IMR-90 (cell line): ENCODE measurements around the gene NT5C3B. TPM values are rescaled to one million over a fixed set of nuclear protein-coding genes. Genes with fewer than 3 reads are reported as not detected.
A peak's percentile ranks its signal among the peaks of the same experiment; 100 is the strongest.

Experiments
- ATAC-seq: fragments of 200-7000 bp; cut with Tn5 transposase; 2 replicates; pipeline ENCODE4 v1.9.1; 2020; ENCODE audit warnings: low read depth, mild to moderate bottlenecking, moderate library complexity
- BruUV-seq: library from RNA; stranded (reverse); fragments of 400-500 nt; replicated peaks from 2 replicates; lab custom pipeline; 2021; lab: Mats Ljungman, UMichigan
- CTCF ChIA-PET: fragments of 300-600 bp; formaldehyde crosslinking; extraction: SDS; loops from one replicate; lab custom pipeline; 2021; ENCODE audit warnings: antibody characterized with exemption; lab: Yijun Ruan, JAX
- POLR2A ChIA-PET: fragments of 300-600 bp; sonication (Branson Sonifier 250); formaldehyde crosslinking; loops from one replicate; lab custom pipeline; 2022; ENCODE audit warnings: antibody characterized with exemption; ENCODE audit not compliant: unreplicated experiment; lab: Charles Lee
- DNase-seq: peaks from one replicate; pipeline ENCODE4 v3.0.0; 2013
- H2AFZ ChIP-seq: replicated peaks from 2 replicates; pipeline ENCODE3; 2013; ENCODE audit warnings: low read length, mild to moderate bottlenecking; ENCODE audit not compliant: poor library complexity
- H2AK5ac ChIP-seq: 2 replicates; pipeline ENCODE4 v1.6.1; 2013; ENCODE audit warnings: low read depth, low read length, inconsistent platforms
- H2AK9ac ChIP-seq: replicated peaks from 2 replicates; pipeline ENCODE3; 2013; ENCODE audit warnings: mild to moderate bottlenecking, low read depth, low read length, moderate library complexity; ENCODE audit not compliant: poor library complexity
- H2BK120ac ChIP-seq: 2 replicates; pipeline ENCODE4 v1.6.1; 2013; ENCODE audit warnings: low read depth, low read length, inconsistent platforms
- H2BK15ac ChIP-seq: 3 replicates; pipeline ENCODE4 v1.6.1; 2013; ENCODE audit warnings: low read depth, low read length, inconsistent platforms
- H2BK20ac ChIP-seq: 2 replicates; pipeline ENCODE4 v1.6.1; 2013; ENCODE audit warnings: low read depth, mild to moderate bottlenecking, inconsistent platforms, low read length, moderate library complexity
- H2BK5ac ChIP-seq: 2 replicates; pipeline ENCODE4 v1.6.1; 2013; ENCODE audit warnings: mild to moderate bottlenecking, low read depth, low read length, inconsistent platforms; ENCODE audit not compliant: poor library complexity, severe bottlenecking
- H3K14ac ChIP-seq: replicated peaks from 2 replicates; pipeline ENCODE4 v1.6.1; 2013; ENCODE audit warnings: low read depth, low read length, inconsistent platforms
- H3K18ac ChIP-seq: 2 replicates; pipeline ENCODE4 v1.6.1; 2013; ENCODE audit warnings: low read depth, low read length, control low read depth
- H3K23ac ChIP-seq: 2 replicates; pipeline ENCODE4 v1.6.1; 2013; ENCODE audit warnings: low read depth, low read length, inconsistent platforms
- H3K27ac ChIP-seq: 2 replicates; pipeline ENCODE4 v1.5.1; 2013; ENCODE audit warnings: mild to moderate bottlenecking, control low read depth, low read length; ENCODE audit not compliant: insufficient read depth
- H3K27me3 ChIP-seq: 2 replicates; pipeline ENCODE4 v1.6.1; 2013; ENCODE audit warnings: low read length; ENCODE audit not compliant: control insufficient read depth, insufficient read depth
- H3K36me3 ChIP-seq: 2 replicates; pipeline ENCODE4 v1.6.1; 2013; ENCODE audit warnings: low read length, mixed read lengths; ENCODE audit not compliant: control insufficient read depth, insufficient read depth
- H3K4ac ChIP-seq: 2 replicates; pipeline ENCODE4 v1.6.1; 2013; ENCODE audit warnings: low read depth, low read length, inconsistent platforms
- H3K4me1 ChIP-seq: 2 replicates; pipeline ENCODE4 v1.6.1; 2013; ENCODE audit warnings: low read length, mixed read lengths; ENCODE audit not compliant: control insufficient read depth, insufficient read depth
- H3K4me2 ChIP-seq: 2 replicates; pipeline ENCODE4 v1.6.1; 2013; ENCODE audit warnings: low read depth, mild to moderate bottlenecking, control low read depth, low read length, moderate library complexity
- H3K4me3 ChIP-seq: 2 replicates; pipeline ENCODE4 v1.5.1; 2013; ENCODE audit warnings: low read depth, mild to moderate bottlenecking, control low read depth, low read length, moderate library complexity; ENCODE audit not compliant: insufficient read depth
- H3K56ac ChIP-seq: 2 replicates; pipeline ENCODE4 v1.6.1; 2013; ENCODE audit warnings: low read length, inconsistent platforms; ENCODE audit not compliant: insufficient read depth; ENCODE audit errors: extremely low read depth
- H3K79me1 ChIP-seq, 2 experiments: 2 replicates each; pipeline ENCODE4 v1.6.1; 2013; ENCODE audit warnings: low read length in 2 of 2, inconsistent platforms in 1 of 2, low read depth in 1 of 2
- H3K9ac ChIP-seq: 2 replicates; pipeline ENCODE4 v1.6.1; 2013; ENCODE audit warnings: low read depth, low read length, control low read depth
- H3K9me1 ChIP-seq: 2 replicates; pipeline ENCODE4 v1.6.1; 2013; ENCODE audit warnings: low read length, inconsistent platforms; ENCODE audit not compliant: insufficient read depth
- H3K9me3 ChIP-seq: 2 replicates; pipeline ENCODE4 v1.6.1; 2013; ENCODE audit warnings: low read length; ENCODE audit not compliant: control insufficient read depth, insufficient read depth
- H4K20me1 ChIP-seq: 2 replicates; pipeline ENCODE4 v1.6.1; 2013; ENCODE audit warnings: low read length, inconsistent platforms; ENCODE audit not compliant: insufficient read depth
- H4K5ac ChIP-seq: 2 replicates; pipeline ENCODE4 v1.6.1; 2013; ENCODE audit warnings: mild to moderate bottlenecking, low read depth, low read length, control low read depth
- H4K8ac ChIP-seq, 2 experiments: 2 replicates each; pipeline ENCODE4 v1.6.1; 2013; ENCODE audit warnings: low read depth in 2 of 2, low read length in 2 of 2, control low read depth in 1 of 2, inconsistent platforms in 1 of 2
- H4K91ac ChIP-seq: 2 replicates; pipeline ENCODE4 v1.6.1; 2013; ENCODE audit warnings: low read depth, low read length, inconsistent platforms; ENCODE audit not compliant: insufficient read depth
- CEBPB ChIP-seq: IDR thresholded peaks from 2 replicates; pipeline ENCODE4 v1.6.1; 2012; ENCODE audit warnings: low read depth, low read length, improper control_type of control experiment
- MAZ ChIP-seq: IDR thresholded peaks from 2 replicates; pipeline ENCODE4 v1.6.1; 2012; ENCODE audit warnings: low read depth, mild to moderate bottlenecking, low read length, improper control_type of control experiment, moderate library complexity, borderline replicate concordance
- MXI1 ChIP-seq: IDR thresholded peaks from 2 replicates; pipeline ENCODE4 v1.6.1; 2012; ENCODE audit warnings: low read depth, mild to moderate bottlenecking, low read length, moderate library complexity, borderline replicate concordance
- RFX5 ChIP-seq: IDR thresholded peaks from 2 replicates; pipeline ENCODE4 v1.8.0; 2012; ENCODE audit warnings: low read depth, mild to moderate bottlenecking, low read length, moderate library complexity
- WGBS, 2 experiments: methylation state at CpG; one replicate each; pipeline versions ENCODE4 v1.1.5 to v1.1.7; 2013; ENCODE audit warnings: missing lambda C conversion rate in 2 of 2; ENCODE audit not compliant: insufficient read length in 1 of 2; ENCODE audit errors: extremely low coverage in 2 of 2; 5-methylcytosine and 5-hydroxymethylcytosine counted together
- dilution Hi-C: fragments of 300-500 bp; cut with HindIII; formaldehyde crosslinking; loops from one replicate; pipeline ENCODE4 v1.14.3; 2018; ENCODE audit warnings: low sequenced_read_pairs; ENCODE audit not compliant: unreplicated experiment
- in situ Hi-C: fragments of 300-500 bp; cut with MboI; formaldehyde crosslinking; loops from 3 replicates; pipeline ENCODE4 v1.14.3; 2019; ENCODE audit warnings: low sequenced_read_pairs, inconsistent platforms, mixed read lengths
- intact Hi-C: fragments of 100-400 bp; cut with micrococcal nuclease; formaldehyde crosslinking; loops from 2 replicates; pipeline ENCODE4 v1.10.0; 2022
- polyA plus RNA-seq, 3 experiments: library from polyadenylated mRNA; depleted of rRNA; stranded (reverse); fragments of >200 nt; gene quantifications; 2 replicates each; pipeline ENCODE4 v1.2.3, GENCODE V29; 2012; ENCODE audit warnings: low replicate concordance in 1 of 3
- total RNA-seq: library from RNA; depleted of rRNA; stranded (reverse); fragments of >200 nt; gene quantifications from 2 replicates; pipeline ENCODE4 v1.2.3, GENCODE V29; 2012

NT5C3B gene
- total and polyA plus RNA-seq, 2 of the 4 experiments (the other 2 are of a cell fraction) = 59.9 to 92.7 TPM

DNA sequence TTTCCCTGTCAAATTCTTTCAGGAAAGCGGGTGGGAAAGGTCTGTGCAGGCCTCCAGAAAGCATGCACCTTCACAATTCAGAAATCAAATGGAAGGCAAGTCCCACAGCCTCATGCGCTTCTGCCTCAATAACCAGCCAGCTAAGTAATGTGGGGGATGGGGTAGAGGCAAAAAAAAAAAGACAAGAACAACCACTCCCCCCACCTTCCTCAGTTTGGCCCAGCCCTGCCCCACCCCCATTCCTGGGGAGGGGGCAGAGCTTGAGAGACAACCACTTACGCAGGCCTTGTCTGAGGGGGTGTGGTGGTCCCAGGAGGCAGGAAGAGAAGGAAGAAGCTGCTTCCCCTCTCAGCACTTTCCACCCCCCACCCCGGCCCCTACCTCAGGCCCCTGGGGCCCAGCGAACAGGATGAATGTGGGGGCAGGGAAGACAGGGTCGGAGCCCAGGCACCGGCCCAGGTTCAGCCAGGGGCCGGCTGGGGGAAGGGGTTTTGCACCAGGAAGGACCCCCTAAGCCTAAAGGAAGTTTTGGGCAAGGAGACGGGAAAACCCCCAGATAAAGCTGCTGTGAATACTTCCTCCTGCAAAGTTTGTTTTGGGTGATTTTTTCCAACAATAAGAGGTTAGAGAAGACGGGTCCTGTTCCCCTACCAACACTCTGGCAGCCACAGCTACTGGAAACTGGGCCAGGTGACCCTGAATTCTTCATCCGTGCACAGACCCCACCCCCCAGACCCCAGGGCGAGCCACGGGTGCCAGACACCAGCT lies 50.8 kb downstream of the NT5C3B start:
- Histone ChIP-seq H2AFZ (peak overlapping the region; percentile 80), H3K4me3 (peak overlapping the region; percentile 55), H3K27ac (peak overlapping the region; percentile 26), H3K18ac (peak overlapping the region; percentile 28; the same call in 1 of the 2 replicates), H3K9ac (peak overlapping the region; percentile 66), H3K27me3 (0 out of 2 replicates have a peak, but pooled peaks cover 2% of the 10 kb centered on the region), H3K79me1 (peaks cover 6 to 43% of the 10 kb centered on the region in 2 experiments; a peak in 3 of 4 replicates), H3K4me1 (peaks cover 22% of the 10 kb centered on the region), H4K5ac (peak overlapping the region; percentile 72), H3K36me3 (0 out of 2 replicates have a peak, but pooled peaks cover 2% of the 10 kb centered on the region), H2BK20ac (no peak overlapping the region), H4K20me1 (peaks cover 16% of the 10 kb centered on the region; the same call in 1 of the 2 replicates), H3K9me1 (0 out of 2 replicates have a peak, but pooled peaks cover 2% of the 10 kb centered on the region), H3K4me2 (peak overlapping the region; percentile 97), H4K91ac (peak overlapping the region; percentile 56; the same call in 1 of the 2 replicates), H4K8ac (peak overlapping the region in 1 of 2 experiments; percentile 56; a peak in 1 of 4 replicates), H3K56ac (no peak overlapping the region), H3K4ac (peak overlapping the region; percentile 45), H2AK5ac (peak overlapping the region; percentile 51; the same call in 1 of the 2 replicates), H2BK5ac (no peak overlapping the region), H3K23ac (peak overlapping the region; percentile 12; the same call in 1 of the 2 replicates), H2AK9ac (peak overlapping the region; percentile 94), H3K14ac (peak overlapping the region; percentile 85), H2BK120ac (peak overlapping the region; percentile 32), H3K9me3 (no peaks in the 10 kb centered on the region), H2BK15ac (peak overlapping the region; percentile 47; the same call in 2 of the 3 replicates)
- ATAC-seq (no peak), DNase-seq (no peak)
- POLR2A ChIA-PET = no interaction called here
- in situ Hi-C loops = no loop called here
- WGBS, 2 experiments = no CpG with 5 or more reads among the region's 13 CpGs
- no TSS peak for BruUV-seq
- CTCF ChIA-PET = interaction anchor here (0.9 kb wide), 1 partner anchor 25 kb away, joined by 3 read pairs; no protein-coding TSS in a partner anchor
- no peak for TF ChIP-seq MXI1
- TF ChIP-seq RFX5 = no peak
- no peak for TF ChIP-seq CEBPB
- TF ChIP-seq MAZ = peak; percentile 78; the same call in 1 of the 2 replicates
- intact Hi-C loops = no loop called here
- dilution Hi-C loops = no loop called here
